Measurements from ENCODE around the gene DUS4L.
"Not testable (repeated sequence)": the region's sequence is repeated elsewhere in the genome, so short reads cannot be mapped to it uniquely, and the experiment has no call there.

Gene DUS4L

DNA sequence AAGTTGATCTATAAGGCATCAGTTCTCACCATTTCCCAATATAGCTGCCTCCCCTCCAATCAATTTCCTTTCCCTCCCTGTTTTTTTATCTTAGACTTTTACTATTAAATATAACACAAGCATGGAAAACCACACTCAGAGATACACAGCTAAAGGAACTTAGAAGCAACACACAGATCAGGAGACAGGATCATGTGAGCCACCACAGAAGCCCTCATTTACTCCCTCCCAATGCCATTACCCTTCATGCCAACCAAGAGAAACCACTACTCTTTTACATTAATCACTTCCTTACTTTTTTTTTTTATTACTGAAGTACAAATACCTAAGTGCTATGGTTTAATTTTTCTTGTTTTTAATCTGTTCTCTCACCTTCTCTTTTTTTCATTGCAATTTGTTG is 33.0 kb upstream of the DUS4L start:
- Histone ChIP-seq H3K4me3 (ENCODE audit: low read length) (no peak overlapping the region), H3K4me1 (ENCODE audit: low read length) (no peaks in the 10 kb centered on the region), H3K9me3 (ENCODE audit: insufficient read depth, low read length) (no peaks in the 10 kb centered on the region), H2AFZ (ENCODE audit: low read depth, low read length) (no peak overlapping the region), H3K27me3 (ENCODE audit: low read depth, low read length) (no peaks in the 10 kb centered on the region), H4K20me1 (ENCODE audit: insufficient read depth, low read length) (no peaks in the 10 kb centered on the region), H3K79me2 (ENCODE audit: low read length) (no peaks in the 10 kb centered on the region), H3K4me2 (ENCODE audit: low read length) (no peak overlapping the region), H3K27ac (ENCODE audit: low read length) (no peak overlapping the region), H3K9ac (ENCODE audit: low read length) (no peak overlapping the region), H3K36me3 (replicated peaks; ENCODE audit: low read depth, low read length) (no peaks in the 10 kb centered on the region)
- TF ChIP-seq EZH2phosphoT487 (IDR thresholded peaks at IDR 0.05; ENCODE audit: low read depth) (no peak), CTCF (IDR thresholded peaks at IDR 0.05; ENCODE audit: low read depth, low read length) (no peak)

GRCh38 chr7:107534139-107534538 is 29.6 kb upstream of the DUS4L start:
- Histone ChIP-seq H3K9ac (ENCODE audit: low read length) (no peak overlapping the region), H3K4me1 (ENCODE audit: low read length) (no peaks in the 10 kb centered on the region), H3K27me3 (ENCODE audit: low read depth, low read length) (no peaks in the 10 kb centered on the region), H3K9me3 (ENCODE audit: insufficient read depth, low read length) (no peaks in the 10 kb centered on the region), H4K20me1 (ENCODE audit: insufficient read depth, low read length) (no peaks in the 10 kb centered on the region), H3K4me3 (ENCODE audit: low read length) (no peak overlapping the region), H3K79me2 (ENCODE audit: low read length) (no peaks in the 10 kb centered on the region), H3K27ac (ENCODE audit: low read length) (no peak overlapping the region), H2AFZ (ENCODE audit: low read depth, low read length) (no peak overlapping the region), H3K4me2 (ENCODE audit: low read length) (no peak overlapping the region), H3K36me3 (replicated peaks; ENCODE audit: low read depth, low read length) (no peaks in the 10 kb centered on the region)
- TF ChIP-seq CTCF (IDR thresholded peaks at IDR 0.05; ENCODE audit: low read depth, low read length) (no peak), EZH2phosphoT487 (IDR thresholded peaks at IDR 0.05; ENCODE audit: low read depth) (no peak)

- H3K36me3 ChIP-seq (replicated peaks; ENCODE audit: low read depth, low read length); H3K9me3 ChIP-seq (ENCODE audit: insufficient read depth, low read length); H4K20me1 ChIP-seq (ENCODE audit: insufficient read depth, low read length); H3K4me3 ChIP-seq (ENCODE audit: low read length); H2AFZ ChIP-seq (ENCODE audit: low read depth, low read length); H3K4me1 ChIP-seq (ENCODE audit: low read length); H3K27me3 ChIP-seq (ENCODE audit: low read depth, low read length); H3K9ac ChIP-seq (ENCODE audit: low read length); H3K27ac ChIP-seq (ENCODE audit: low read length); H3K4me2 ChIP-seq (ENCODE audit: low read length); H3K79me2 ChIP-seq (ENCODE audit: low read length): not testable (repeated sequence)
These were observed 26.5 kb upstream of the DUS4L start for GRCh38 chr7:107537228-107537627.

DNA sequence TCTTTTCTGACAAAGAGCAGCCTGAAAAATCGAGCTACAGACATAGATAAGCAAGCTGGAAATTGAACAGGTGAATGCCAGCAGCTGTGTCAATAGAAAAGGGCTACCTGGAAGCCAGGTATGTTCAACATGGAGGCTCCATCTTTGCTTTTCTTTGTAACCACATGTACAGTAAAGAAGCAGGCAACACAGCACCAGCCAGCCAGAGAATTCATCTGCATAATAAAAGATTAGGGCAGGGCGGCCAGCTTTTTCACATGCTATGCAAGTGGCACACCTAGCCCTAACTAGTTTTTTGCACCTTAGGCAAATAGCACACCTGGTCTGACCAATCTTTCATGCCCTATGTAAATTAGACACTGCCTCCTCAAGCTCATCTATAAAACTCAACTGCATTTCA is 25.8 kb upstream of the DUS4L start:
- H3K4me3 ChIP-seq (ENCODE audit: low read length): no peak overlapping the region
- no peak overlapping the region for H3K9ac ChIP-seq (ENCODE audit: low read length)
- H3K79me2 ChIP-seq (ENCODE audit: low read length): no peaks in the 10 kb centered on the region
- no peaks in the 10 kb centered on the region for H3K36me3 ChIP-seq (replicated peaks; ENCODE audit: low read depth, low read length)
- no peaks in the 10 kb centered on the region for H4K20me1 ChIP-seq (ENCODE audit: insufficient read depth, low read length)
- no peak overlapping the region for H3K4me2 ChIP-seq (ENCODE audit: low read length)
- H3K27ac ChIP-seq (ENCODE audit: low read length): no peak overlapping the region
- H3K9me3 ChIP-seq (ENCODE audit: insufficient read depth, low read length): no peaks in the 10 kb centered on the region
- no peak for TF ChIP-seq EZH2phosphoT487 (IDR thresholded peaks at IDR 0.05; ENCODE audit: low read depth)
- no peak for TF ChIP-seq CTCF (IDR thresholded peaks at IDR 0.05; ENCODE audit: low read depth, low read length)
- no peak overlapping the region for H2AFZ ChIP-seq (ENCODE audit: low read depth, low read length)
- no peaks in the 10 kb centered on the region for H3K27me3 ChIP-seq (ENCODE audit: low read depth, low read length)
- H3K4me1 ChIP-seq (ENCODE audit: low read length): no peaks in the 10 kb centered on the region
